Lung (tissue), 16 donors: ENCODE measurements around the gene TNFAIP8L3. TPM values are rescaled to one million over a fixed set of nuclear protein-coding genes. Genes with fewer than 3 reads are reported as not detected.
"Not testable (repeated sequence)": the region's sequence is repeated elsewhere in the genome, so short reads cannot be mapped to it uniquely, and the experiment has no call there.

Source experiments
- ATAC-seq: fragments of 200-7000 bp; cut with Tn5 transposase; one replicate; pipeline ENCODE4 v1.9.1; 2020; ENCODE audit warnings: moderate number of reproducible peaks; ENCODE audit not compliant: insufficient read depth, low FRiP score
- DNase-seq, 3 donors: peaks; one replicate each; pipeline ENCODE4 v3.0.0-alpha.2; 2013 to 2017
- H3K27ac ChIP-seq, 2 donors: one replicate each; pipeline ENCODE4 v1.5.1; 2013; ENCODE audit warnings: mild to moderate bottlenecking in 2 of 2, moderate library complexity in 2 of 2, control low read depth in 1 of 2, inconsistent platforms in 1 of 2, low read depth in 1 of 2, low read length in 1 of 2
- H3K27me3 ChIP-seq, 3 donors: one replicate each; pipeline ENCODE4 v1.5.1; 2013; ENCODE audit warnings: low read length in 2 of 3; ENCODE audit not compliant: control insufficient read depth in 3 of 3, insufficient read depth in 3 of 3
- H3K36me3 ChIP-seq, 4 donors: one replicate each; pipeline ENCODE4 v1.5.1; 2013; ENCODE audit warnings: low read length in 4 of 4, mild to moderate bottlenecking in 1 of 4, moderate library complexity in 1 of 4; ENCODE audit not compliant: control insufficient read depth in 4 of 4, insufficient read depth in 4 of 4
- H3K4me1 ChIP-seq, 5 donors: one replicate each; pipeline ENCODE4 v1.5.1; 2013; ENCODE audit warnings: low read length in 5 of 5, mild to moderate bottlenecking in 2 of 5, moderate library complexity in 1 of 5; ENCODE audit not compliant: control insufficient read depth in 5 of 5, insufficient read depth in 5 of 5
- H3K4me3 ChIP-seq: one replicate; pipeline ENCODE4 v1.5.1; 2013; ENCODE audit warnings: mild to moderate bottlenecking, control low read depth, moderate library complexity
- H3K9ac ChIP-seq, 2 donors: one replicate each; pipeline ENCODE4 v1.5.1; 2013; ENCODE audit warnings: low read length in 2 of 2, control low read depth in 1 of 2; ENCODE audit not compliant: insufficient read depth in 1 of 2
- H3K9me3 ChIP-seq, 4 donors: one replicate each; pipeline ENCODE4 v1.5.1; 2013; ENCODE audit warnings: low read length in 3 of 4, mild to moderate bottlenecking in 1 of 4, moderate library complexity in 1 of 4; ENCODE audit not compliant: control insufficient read depth in 4 of 4, insufficient read depth in 3 of 4
- CTCF ChIP-seq: IDR thresholded peaks from 2 replicates; pipeline ENCODE4 v1.5.1; 2012; ENCODE audit warnings: mild to moderate bottlenecking; ENCODE audit errors: control extremely low read depth, extremely low read depth
- WGBS, 2 donors: extraction: QIAGEN DNeasy Blood & Tissue Kit; methylation state at CpG; one replicate each; pipeline ENCODE4 v1.1.7; 2013; 5-methylcytosine and 5-hydroxymethylcytosine counted together
- long read RNA-seq, 5 donors: transcript quantifications; one replicate each; lab custom pipeline, GENCODE V29; 2026
- polyA plus RNA-seq, 2 donors: library from polyadenylated mRNA; stranded (reverse); fragments of 200-250 nt; gene quantifications; one replicate each; pipeline ENCODE4 v1.2.1, GENCODE V29; 2013
- total RNA-seq, 2 donors: library from RNA; depleted of rRNA in 1 of 2; stranded (reverse); fragments of >200 nt in 1 of 2; gene quantifications; one replicate each; pipeline ENCODE4 v1.2.1, GENCODE V29; 2014 to 2021
- donor health status: control.
- donor health status: control.
- donor health status: Bipolar disorder and iron deficiency.
- donor health status: healthy.
- donor health status: DM: yes; HTN: yes; CAD: no.

Gene TNFAIP8L3
- total RNA-seq = 10 to 100 TPM in 1 of 2 donors, 1 to 10 TPM in 1; 4.4 to 15.4 TPM
- polyA plus RNA-seq = 10 to 100 TPM in 1 of 2 donors, 1 to 10 TPM in 1; 3.7 to 20.5 TPM
- long read RNA-seq, donor 1, partial matches to known transcripts = 0 of 1 reads
- long read RNA-seq, donor 1, other reads (novel, unspliced or antisense) = 0 of 1 reads
- long read RNA-seq, donor 2, partial matches to known transcripts = 0 of 1 reads
- long read RNA-seq, donor 2, other reads (novel, unspliced or antisense) = 0 of 1 reads
- long read RNA-seq, donor 3, partial matches to known transcripts = 0 of 3 reads
- long read RNA-seq, donor 3, other reads (novel, unspliced or antisense) = 0 of 3 reads
- long read RNA-seq, donor 4 = 0 reads
- long read RNA-seq, donor 5, partial matches to known transcripts = 0 of 1 reads
- long read RNA-seq, donor 5, other reads (novel, unspliced or antisense) = 0 of 1 reads

- ATAC-seq = peak; percentile 8
- H3K27ac ChIP-seq = peak within 1 kb of the TSS in 1 of 2 donors; percentile 6
Measured at GRCh38 chr15:51094606-51095569, at the start of gene TNFAIP8L3. TSS of gene TNFAIP8L3 (minus strand) at chr15:51094906. CDS start at chr15:51094595, 311 bp downstream.

GRCh38 chr15:51144021-51144532 is 49.4 kb upstream of the TNFAIP8L3 start:
- no peak for ATAC-seq
- WGBS, 2 donors = 68 to 80% methylated on average over 3 of the region's 3 CpGs

More at GRCh38 chr15:51094606-51095569, at the start of gene TNFAIP8L3:
- Histone ChIP-seq H3K9me3 (no peaks in the 10 kb centered on the region), H3K27me3 (peaks cover 0 to 84% (median 41%) of the 10 kb centered on the region in 3 donors), H3K4me3 (peak within 1 kb of the TSS; percentile 40), H3K9ac (no peak within 1 kb of the TSS), H3K4me1 (peaks cover 0 to 7% (median 0%) of the 10 kb centered on the region in 5 donors), H3K36me3 (no peaks in the 10 kb centered on the region)
- TF ChIP-seq CTCF = no peak
- WGBS, 2 donors = 2 to 3% methylated on average over 50 to 98 of the region's 98 CpGs
- peak in 2 of 3 donors; percentile 22 to 36 for DNase-seq

GRCh38 chr15:51140347-51140746 is 45.6 kb upstream of the TNFAIP8L3 start:
- not testable (repeated sequence) for H3K27me3 ChIP-seq, H3K27ac ChIP-seq, H3K9me3 ChIP-seq, H3K4me3 ChIP-seq, H3K9ac ChIP-seq, ATAC-seq, H3K4me1 ChIP-seq, H3K36me3 ChIP-seq, DNase-seq
- 95 to 96% methylated on average over 2 of the region's 2 CpGs for WGBS, 2 donors

More at GRCh38 chr15:51144021-51144532, 49.4 kb upstream of the TNFAIP8L3 start:
- H3K36me3 ChIP-seq = no peaks in the 10 kb centered on the region
- no peak for TF ChIP-seq CTCF
- H3K9me3 ChIP-seq = no peaks in the 10 kb centered on the region
- H3K9ac ChIP-seq = no peak overlapping the region
- no peak for DNase-seq
- H3K4me1 ChIP-seq = no peaks in the 10 kb centered on the region
- no peak overlapping the region for H3K4me3 ChIP-seq
- no peak overlapping the region for H3K27ac ChIP-seq
- no peaks in the 10 kb centered on the region for H3K27me3 ChIP-seq
